ENCODE measurements around the gene PPT2.

PPT2 gene

DNA sequence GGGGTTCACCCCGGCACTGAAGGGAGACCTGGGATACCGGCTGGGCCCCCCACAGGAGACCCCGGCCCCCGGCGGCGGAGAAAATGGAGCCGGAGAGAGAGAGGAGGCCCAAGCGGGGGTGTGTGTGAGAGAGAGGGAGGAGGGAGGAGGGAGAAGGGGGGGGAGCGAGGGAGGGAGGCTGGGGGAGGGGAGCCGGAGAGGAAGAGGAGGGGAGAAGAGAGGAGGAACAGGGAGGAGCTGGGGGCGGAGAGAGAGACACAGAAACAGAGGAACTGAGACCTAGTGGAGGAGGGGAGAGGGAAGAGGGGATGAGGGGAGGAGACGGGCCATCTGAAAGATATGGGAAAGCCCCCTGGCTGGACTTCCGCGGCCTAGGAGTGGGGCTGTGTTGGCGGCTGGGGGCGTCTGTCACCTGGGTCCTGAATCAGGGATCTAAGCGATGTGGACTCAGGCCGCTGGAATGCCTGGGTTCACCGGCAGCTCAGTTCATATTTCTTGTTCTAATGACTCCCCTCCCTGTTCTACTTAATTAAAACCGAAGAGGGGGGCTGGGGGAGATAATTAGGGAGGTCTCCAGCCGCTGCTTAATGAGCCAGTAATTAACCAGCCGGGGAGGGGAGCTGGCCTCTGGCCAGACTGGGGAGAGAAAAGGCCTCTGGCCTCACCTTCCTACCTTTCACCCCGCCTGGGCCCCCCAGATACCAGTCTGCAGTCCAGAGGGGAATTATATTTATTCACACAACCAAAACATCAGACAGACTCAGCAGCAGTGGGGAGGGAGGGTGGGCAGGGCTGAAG, 36.3 kb downstream of the PPT2 start, which contains the start of gene PBX2:
Gene PBX2, minus strand, starts transcription at position 149 of the 798 bp plus-strand sequence. CDS start 287 bp downstream, outside the sequence.
- TF ChIP-seq ZNF274 (IDR thresholded peaks at IDR 0.05; ENCODE audit: low read depth, low read length) = no peak
- H3K4me3 ChIP-seq (ENCODE audit: low read length) = peak within 1 kb of the TSS; percentile 76

DNA sequence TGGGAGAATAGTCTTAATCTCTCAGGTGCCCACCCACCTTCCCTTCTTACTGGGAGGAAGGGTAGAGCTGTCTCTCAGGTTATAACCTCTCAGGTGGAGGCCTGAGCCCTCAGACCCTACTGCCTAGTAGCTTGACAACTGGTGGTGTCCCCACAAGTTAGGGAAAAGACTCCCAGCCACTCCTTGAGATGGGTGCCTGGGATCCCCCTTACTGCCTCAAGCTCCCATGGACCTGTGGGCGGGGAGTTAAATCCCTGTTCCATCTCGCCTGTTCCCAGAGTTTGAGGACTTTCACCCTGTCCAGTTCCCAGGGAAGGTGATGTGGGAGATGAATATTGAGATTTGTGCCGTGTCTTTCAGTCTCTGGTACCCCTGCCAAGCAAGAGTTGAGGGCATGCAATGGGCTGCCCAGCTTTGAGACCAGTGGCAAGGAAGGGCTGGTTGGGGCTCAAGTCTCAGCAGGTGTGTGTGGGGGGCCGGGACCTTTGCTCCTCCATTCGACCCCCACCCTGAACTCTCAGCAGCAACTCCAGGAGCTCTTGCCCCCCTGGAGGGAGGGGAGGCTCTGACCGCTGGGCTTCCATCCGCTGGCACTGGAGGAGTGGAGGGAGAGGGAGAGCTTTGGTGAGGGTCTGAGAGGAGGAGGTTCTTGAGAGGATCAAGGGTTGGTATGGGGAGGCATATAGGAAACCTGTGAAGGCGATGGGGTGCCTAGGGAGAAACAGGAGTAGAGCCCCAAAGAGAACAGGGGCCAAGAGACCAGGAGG, 37.2 kb downstream of the PPT2 start:
- no peak for TF ChIP-seq ZNF274 (IDR thresholded peaks at IDR 0.05; ENCODE audit: low read depth, low read length)
- peak overlapping the region; percentile 63 for H3K4me3 ChIP-seq (ENCODE audit: low read length)

DNA sequence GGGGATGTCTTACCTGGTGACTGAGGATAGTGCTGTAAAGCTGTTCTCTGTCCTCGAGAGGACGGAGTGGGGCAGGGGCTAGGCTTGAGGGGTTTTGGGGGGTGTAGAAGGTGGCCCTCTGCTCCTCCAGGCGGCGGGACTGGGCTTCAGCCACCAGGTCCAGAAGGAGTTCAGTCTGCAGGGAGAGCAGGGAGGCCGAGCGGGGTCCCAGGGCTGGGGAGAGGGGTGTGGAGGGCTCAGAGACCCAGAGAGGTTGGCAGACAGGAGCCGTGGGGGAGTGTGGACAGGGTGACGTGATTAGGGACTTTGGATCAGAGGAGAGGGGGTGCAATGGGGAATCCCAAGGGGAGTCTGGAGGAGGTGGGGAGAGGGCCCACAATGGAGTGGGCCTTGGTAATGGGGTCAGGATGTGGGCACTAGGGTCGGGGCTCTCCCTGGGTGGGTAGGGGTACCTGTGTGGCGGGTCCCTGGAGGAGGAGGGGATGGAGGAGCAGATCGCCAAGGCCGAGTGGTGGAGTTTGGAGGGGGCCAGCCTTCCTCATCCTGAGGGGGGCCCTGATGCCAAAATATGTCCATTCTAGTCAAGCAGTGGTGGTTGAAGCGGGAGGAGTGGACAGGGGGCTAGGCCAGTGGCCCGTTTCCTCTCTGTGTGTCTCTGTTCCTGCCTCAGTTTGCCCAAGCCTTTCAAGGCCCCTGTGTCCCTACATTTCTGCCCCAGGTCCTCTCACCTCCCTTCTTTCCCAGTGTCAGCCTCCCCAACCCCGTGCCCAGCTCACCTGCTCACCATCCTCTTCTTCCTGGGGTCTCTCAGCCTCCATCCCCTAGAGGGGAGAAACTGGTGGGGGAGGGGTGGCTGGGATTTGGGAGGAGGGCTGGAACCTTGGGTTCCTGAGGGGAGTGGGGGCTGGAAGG, 38.0 kb downstream of the PPT2 start:
- peak overlapping the region; percentile 63; the same call in 1 of the 2 replicates for H3K4me3 ChIP-seq (ENCODE audit: low read length)
- TF ChIP-seq ZNF274 (IDR thresholded peaks at IDR 0.05; ENCODE audit: low read depth, low read length) = no peak

DNA sequence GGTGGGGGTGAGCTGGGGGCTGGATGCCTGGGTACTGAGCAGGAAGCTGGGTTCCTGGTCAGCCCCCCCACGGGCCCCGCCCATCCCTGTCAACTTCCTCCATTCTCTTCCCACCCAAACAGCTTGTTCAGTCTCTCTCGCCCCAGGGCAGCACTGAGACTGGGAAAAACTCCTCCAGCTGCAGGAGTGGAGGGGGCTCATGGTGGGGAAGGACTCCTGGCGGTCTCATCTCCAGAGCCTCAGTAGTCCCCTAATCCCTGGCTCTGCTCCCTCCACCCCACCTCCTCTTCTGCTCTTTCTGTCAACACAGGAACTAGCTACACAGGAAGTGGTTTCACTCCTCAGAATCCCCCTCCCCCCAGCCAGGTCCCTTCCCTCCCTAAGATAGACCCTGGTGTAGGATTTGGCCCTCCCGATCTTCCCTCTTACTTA, 38.7 kb downstream of the PPT2 start, which contains the start of gene GPSM3:
Gene GPSM3, minus strand, starts transcription at position 36 of the 432 bp plus-strand sequence. CDS start 130 bp downstream, outside the sequence.
- H3K4me3 ChIP-seq (ENCODE audit: low read length) = peak within 1 kb of the TSS; percentile 63; the same call in 1 of the 2 replicates
- TF ChIP-seq ZNF274 (IDR thresholded peaks at IDR 0.05; ENCODE audit: low read depth, low read length) = no peak

DNA sequence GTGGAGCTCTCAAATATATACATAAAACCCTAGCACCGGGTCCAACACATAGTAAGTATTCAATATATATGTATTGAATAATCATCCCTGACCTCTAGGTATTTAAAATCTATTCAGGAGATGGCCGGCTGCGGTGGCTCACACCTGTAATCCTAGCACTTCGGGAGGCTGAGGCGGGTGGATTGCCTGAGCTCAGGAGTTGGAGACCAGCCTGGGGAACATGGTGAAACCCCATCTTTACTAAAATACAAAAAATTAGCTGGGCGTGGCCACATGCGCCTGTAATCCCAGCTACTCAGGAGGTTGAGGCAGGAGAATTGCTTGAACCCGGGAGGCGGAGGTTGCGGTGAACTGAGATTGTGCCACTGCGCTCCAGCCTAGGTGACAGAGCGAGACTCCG, 39.2 kb downstream of the PPT2 start:
- H3K4me3 ChIP-seq (ENCODE audit: low read length) = peak overlapping the region; percentile 63; the same call in 1 of the 2 replicates

DNA sequence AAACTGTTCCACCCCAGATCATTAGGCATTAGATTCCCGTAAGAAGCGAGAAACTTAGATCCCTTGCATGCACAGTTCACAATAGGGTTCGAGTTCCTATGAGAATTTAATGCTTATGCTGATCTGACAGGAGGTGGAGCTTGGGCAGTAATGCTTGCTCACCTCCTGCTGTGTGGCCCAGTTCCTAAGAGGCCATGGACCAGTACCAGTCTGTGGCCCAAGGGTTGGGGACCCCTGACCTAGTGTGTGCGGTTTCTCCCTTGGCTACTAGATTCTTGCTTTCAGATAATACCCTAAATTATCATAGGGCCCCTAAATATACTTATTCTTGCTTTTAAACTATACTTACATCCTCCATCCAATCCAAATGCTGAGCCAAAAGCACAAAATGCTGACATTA, 40.4 kb downstream of the PPT2 start:
- no peak overlapping the region for H3K4me3 ChIP-seq (ENCODE audit: low read length)

DNA sequence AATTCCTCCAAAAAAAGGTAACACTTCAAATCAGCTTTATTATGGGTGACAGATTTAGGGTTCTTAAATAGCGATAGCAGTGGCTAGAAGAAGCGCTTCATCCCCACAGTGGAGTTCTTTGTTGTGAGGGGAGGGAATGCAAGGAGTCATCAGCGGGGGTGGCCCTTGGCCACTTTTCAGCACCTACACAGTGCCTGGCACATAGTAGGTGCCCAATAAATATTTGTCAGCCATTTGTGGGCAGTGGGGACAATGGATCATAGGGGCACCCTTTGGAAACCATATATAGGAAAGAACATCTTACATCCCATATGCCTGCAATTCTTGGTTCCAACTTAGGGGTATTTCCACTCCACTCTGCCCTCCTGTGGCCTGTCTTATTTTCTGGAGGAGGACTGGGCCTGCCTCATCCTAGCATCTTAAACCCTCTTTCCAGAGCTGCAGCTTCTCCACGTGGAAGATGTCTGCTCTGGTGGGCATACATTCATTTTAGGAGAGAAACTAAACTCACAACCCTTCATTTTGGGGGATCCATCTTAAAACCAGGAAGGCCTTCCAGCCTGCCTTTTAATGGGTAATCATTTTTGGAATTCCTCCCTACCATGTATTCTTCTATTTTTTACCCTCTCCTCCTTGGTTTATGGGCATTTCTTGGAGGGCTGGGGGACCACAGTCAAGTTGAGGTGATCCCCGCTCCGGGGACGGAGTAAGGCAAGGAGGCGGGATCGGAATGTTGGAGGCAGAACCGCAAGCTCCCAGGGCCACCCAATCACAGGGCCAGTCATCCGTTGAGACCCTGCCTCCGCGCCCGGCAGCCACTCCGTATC, 41.1 kb downstream of the PPT2 start:
- peak overlapping the region; percentile 64 for H3K4me3 ChIP-seq (ENCODE audit: low read length)
- no peak for TF ChIP-seq ZNF274 (IDR thresholded peaks at IDR 0.05; ENCODE audit: low read depth, low read length)

More for the DNA sequence above, 40.4 kb downstream of the PPT2 start:
- TF ChIP-seq ZNF274 (IDR thresholded peaks at IDR 0.05; ENCODE audit: low read depth, low read length) = no peak

DNA sequence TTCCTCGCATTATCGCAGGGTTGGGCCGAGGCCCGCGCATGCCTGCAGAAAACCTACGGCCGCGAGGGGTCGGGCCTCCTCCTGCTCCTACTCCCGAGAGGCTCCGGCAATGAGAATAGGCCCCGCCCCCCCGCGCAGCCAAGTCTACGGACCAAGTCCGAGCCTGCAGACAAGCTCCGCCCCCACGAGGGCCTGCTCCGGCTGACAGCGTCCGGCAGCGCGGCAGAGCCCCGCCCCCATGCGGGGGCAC, 41.6 kb downstream of the PPT2 start:
- TF ChIP-seq ZNF274 (IDR thresholded peaks at IDR 0.05; ENCODE audit: low read depth, low read length) = no peak
- no peak overlapping the region; the same call in 1 of the 2 replicates for H3K4me3 ChIP-seq (ENCODE audit: low read length)

DNA sequence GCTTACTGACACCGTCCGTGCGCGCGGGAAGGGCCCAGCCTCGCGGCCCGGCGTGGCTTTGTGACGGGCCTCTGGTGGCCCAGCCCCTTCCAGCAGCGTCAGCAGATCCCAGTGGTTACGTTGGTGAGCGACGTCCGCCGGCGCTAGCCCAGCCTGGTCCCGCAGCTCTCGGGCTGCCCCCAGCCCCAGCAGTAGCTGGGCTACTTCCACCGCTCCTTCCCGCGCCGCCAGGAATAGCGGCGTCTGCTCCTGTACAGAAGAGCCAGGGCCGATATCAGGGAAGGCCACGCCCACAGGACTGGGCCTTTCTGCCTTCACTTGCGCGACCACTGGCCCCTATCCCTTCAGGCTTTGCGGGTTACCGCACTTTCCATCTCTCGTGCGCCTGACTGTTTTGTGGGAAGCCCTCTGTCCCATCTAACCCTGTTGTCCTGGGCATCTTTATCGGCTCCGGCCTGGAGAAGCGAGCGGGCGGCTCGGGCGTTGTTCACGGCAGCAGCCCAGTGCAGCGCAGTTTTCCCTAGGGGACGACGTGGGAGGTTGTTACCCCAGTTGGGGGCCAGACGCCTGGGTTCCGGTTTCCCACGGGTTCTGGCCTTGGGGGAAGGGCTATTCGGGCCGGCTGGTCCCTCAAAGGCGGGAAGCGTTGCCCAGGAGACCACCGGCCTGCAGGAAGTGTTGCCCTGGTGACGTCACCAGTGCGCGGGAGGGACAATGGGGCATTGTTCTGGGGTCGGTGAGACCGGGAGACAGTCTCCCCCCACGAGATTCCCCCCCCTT, 42.2 kb downstream of the PPT2 start:
- H3K4me3 ChIP-seq (ENCODE audit: low read length) = peak overlapping the region; percentile 78
- no peak for TF ChIP-seq ZNF274 (IDR thresholded peaks at IDR 0.05; ENCODE audit: low read depth, low read length)

DNA sequence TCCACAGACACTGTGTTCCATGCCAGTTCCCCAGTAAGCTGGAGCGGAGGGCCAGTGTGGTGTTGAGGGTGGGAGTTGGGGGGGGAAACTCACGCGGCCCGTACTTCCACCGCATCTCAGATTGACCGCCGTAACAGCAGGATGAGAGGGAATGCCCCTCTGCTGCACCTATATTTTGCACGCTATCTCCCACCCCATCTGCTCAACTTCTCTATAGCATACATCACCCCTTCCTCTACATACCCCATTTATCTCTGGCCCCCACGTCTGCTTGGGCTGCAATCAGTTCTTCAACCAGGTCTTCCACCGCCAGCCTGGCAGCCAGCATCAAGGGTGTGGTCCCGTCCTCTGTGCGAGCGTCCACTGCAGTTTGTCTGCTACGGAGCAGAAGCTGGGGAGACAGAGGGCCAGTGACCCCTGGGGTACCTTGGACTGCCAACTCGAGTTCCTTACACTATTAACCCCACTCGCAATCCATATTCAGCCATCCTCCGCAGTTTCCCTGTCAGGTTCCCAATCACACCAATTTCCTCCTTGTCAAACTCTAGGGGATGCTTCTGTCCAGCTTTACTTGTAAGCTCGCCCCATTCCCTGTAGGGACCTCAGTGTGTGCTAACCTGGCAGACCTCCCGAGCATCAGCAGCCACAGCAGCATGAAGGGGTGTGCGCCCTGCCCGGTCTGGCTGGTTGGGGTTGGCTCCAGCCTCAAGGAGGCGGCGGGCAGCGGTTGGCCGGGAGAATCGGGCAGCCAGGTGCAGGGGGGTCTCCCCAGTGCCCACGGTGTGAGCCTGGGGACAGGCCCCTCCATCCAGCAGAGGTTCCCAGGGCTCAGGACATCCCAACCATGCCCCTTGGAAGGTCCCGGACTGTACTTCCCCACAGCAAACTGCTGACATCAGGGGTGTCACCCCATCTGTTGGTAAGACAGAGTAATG, 43.0 kb downstream of the PPT2 start:
- no peak for TF ChIP-seq ZNF274 (IDR thresholded peaks at IDR 0.05; ENCODE audit: low read depth, low read length)
- H3K4me3 ChIP-seq (ENCODE audit: low read length) = peak overlapping the region; percentile 78; the same call in 1 of the 2 replicates

DNA sequence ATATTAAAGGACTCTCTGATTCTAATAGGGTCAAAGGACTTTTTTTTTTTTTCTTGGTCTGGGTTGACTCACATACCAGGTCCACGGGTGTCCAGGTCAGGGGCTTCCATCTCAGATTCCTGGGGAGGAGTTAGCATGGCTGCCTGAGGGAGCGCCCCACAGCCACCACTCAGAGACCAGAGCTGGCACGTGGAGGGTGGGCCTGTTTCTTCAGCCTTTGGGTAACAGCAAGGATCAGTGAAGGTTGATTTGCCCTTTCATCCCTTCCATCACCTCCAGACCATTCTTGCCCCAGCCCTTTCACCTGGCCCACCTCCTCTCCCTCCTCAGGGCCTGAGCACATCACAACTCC, 44.4 kb downstream of the PPT2 start:
- no peak overlapping the region for H3K4me3 ChIP-seq (ENCODE audit: low read length)
- TF ChIP-seq ZNF274 (IDR thresholded peaks at IDR 0.05; ENCODE audit: low read depth, low read length) = no peak

DNA sequence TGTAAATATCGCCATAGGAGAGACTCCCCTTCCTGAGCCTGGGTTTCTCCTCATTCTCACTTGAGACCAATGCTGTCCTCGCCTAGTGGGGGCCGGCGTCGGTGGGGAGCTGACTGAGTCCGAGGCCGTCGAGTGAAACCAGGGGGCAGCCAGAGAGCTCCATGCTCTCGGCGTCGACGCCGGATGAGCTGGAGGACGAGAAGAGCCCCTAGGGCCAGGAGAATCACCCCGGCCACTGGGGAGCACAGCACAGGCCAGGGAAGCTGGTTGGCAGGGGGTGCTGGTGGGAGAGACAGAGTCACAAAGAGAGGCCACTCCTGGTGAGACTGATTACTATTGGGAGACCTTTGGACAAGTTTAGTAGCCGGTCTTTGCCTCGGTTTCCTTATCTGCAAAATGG, 44.9 kb downstream of the PPT2 start:
- no peak for TF ChIP-seq ZNF274 (IDR thresholded peaks at IDR 0.05; ENCODE audit: low read depth, low read length)
- no peak overlapping the region for H3K4me3 ChIP-seq (ENCODE audit: low read length)
